Measurements from ENCODE around the gene SLC4A8.
A peak's percentile ranks its signal among the peaks of the same experiment; 100 is the strongest.
"Not testable (repeated sequence)": the region's sequence is repeated elsewhere in the genome, so short reads cannot be mapped to it uniquely, and the experiment has no call there.

SLC4A8 gene

DNA sequence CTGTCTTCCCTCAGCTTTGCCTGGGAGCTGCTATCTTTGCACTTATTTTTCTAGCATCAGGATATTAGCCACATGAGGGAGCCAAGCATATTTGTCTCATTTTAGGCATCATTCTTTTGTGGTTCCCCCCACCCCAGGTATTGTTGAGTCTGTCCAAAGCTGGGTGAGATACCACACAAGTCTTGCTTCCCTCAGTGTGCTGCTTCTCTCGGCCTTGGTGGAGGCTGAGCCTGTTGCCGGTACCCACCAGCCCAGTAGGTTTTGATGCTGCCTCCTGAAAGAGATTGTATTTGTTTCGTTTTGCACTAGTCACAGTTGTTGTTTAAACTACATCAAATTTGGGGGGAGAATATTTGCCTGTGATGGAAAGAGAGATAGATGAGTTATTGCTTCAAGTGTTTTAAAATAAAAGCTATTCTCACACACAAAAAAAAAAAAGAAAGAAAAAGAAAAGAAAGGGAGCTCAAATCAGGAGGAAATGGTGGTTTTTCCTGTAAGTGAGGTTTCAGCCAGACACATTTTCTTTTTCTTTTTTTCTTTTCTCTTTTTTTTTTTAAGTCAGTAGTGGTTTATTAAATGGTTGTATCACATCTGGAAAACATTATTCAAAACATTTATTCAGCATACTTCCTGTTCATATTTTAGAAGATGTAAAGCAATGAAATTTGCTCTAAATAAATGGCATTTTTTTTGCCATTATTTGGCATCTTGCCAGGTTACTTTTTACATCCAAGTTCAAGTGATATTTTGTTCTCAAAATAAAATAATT is 58.5 kb downstream of the SLC4A8 start:
- DNase-seq, result peak; percentile 6

DNA sequence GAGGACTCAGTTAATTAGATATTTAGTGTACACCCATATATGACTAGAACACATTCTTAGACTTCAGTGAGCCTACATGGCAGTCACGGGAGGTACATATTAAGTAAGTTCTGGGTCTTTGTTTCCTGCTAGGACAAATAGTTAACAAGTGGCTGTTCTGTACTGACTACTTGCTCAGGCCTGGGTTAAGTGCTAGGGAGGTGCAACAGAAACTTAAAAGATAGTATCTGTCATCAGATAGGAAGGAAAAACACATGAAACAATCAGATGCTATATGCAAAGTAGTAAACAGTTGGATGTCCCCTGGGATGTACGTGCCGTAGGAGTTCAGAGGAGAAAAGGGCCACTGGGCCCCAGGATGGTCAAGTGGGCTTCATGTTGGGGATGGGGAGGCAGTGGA is 59.5 kb downstream of the SLC4A8 start:
- DNase-seq, result no peak

- DNase-seq, result no peak
These were observed 63.6 kb downstream of the SLC4A8 start for GRCh38 chr12:51488281-51488680.

DNA sequence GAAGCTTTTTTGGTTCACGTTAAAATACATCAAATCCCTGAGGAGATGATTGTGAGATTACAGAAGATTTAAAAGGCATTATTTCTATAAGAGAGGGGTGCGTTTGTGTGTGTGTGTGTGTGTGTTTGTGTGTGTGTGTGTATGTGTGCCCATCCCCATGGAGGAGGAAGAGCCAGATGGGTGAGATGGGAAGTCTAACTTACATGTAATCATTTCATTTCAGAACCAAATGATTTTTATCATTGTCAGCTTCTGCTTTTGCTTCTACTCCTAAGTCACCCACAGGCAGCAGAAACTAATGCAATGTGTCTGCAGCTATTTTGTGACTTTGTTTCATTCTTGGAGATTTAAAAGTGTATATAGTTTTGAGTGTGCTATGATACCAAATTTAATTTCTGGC is 68.7 kb downstream of the SLC4A8 start:
- DNase-seq, result no peak

- no peak for DNase-seq
These were observed 72.3 kb downstream of the SLC4A8 start for GRCh38 chr12:51496895-51497294.

GRCh38 chr12:51504851-51505250 is 80.2 kb downstream of the SLC4A8 start:
- no peak for DNase-seq

GRCh38 chr12:51505360-51506105 is 80.9 kb downstream of the SLC4A8 start:
- DNase-seq, result no peak

- no peak for DNase-seq
These were observed 82.5 kb downstream of the SLC4A8 start for GRCh38 chr12:51507178-51507577.

DNA sequence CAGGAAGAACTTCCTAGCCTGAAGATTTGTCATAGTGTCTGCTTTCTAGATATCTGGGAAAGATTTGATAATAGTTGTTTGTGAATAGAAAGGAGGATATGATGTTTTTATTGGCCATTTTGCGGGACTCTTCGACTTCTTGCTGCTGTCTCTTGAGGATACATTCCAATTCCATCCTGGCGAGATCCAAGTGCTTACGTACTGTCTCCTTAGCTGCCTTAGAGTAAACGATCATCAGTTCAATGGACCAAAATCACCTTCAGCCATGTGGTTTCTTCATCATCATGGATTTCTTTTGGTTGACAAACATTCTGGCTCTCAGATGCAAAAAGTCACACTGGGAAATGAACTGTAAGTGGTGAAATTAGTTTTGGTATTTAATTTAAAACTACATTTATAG is 83.7 kb downstream of the SLC4A8 start:
- no peak for DNase-seq

GRCh38 chr12:51511546-51512260 is 87.1 kb downstream of the SLC4A8 start:
- no peak for DNase-seq

GRCh38 chr12:51512438-51512837 is 87.8 kb downstream of the SLC4A8 start:
- DNase-seq, result no peak

DNA sequence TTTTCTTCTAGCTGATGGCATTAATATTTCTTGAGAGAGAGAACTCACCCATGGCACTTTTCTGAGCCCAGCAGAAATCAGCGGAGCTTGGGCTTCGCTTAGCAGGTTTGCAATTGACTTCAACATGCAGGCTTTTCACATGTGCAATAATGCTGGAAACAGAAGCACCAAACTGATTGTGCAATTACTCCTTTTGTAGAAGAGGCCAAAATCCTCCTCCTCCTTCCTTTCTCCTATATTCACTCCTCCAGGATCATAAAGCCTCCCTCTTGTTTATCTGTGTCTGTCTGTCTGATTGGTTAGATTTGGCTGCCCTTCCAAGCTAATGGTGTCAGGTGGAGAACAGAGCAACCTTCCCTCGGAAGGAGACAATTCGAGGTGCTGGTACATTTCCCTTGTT is 90.4 kb downstream of the SLC4A8 start:
- not testable (repeated sequence) for DNase-seq

GRCh38 chr12:51517316-51517715 is 92.7 kb downstream of the SLC4A8 start:
- DNase-seq, result no peak

DNA sequence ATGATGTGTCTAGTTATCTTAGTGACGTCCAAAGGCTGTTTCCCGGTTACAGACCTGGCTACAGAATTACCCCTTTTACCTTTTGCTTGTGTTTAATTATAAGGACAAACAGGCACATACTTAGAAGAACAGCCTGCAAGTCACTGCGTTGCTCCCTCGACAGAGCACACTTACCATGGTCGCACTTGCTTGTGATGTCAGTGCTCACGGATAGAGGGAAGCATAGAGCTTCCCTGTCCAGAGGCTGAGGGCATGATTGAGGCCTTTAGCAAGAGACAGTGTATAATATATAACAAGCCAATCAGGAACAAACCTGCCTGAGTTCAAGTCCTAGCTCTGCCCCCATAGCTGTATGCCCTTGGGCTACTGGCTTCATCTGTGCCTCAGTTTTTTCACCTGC is 93.2 kb downstream of the SLC4A8 start:
- DNase-seq, result no peak

- no peak for DNase-seq
These were observed 95.1 kb downstream of the SLC4A8 start for GRCh38 chr12:51519755-51520154.

DNA sequence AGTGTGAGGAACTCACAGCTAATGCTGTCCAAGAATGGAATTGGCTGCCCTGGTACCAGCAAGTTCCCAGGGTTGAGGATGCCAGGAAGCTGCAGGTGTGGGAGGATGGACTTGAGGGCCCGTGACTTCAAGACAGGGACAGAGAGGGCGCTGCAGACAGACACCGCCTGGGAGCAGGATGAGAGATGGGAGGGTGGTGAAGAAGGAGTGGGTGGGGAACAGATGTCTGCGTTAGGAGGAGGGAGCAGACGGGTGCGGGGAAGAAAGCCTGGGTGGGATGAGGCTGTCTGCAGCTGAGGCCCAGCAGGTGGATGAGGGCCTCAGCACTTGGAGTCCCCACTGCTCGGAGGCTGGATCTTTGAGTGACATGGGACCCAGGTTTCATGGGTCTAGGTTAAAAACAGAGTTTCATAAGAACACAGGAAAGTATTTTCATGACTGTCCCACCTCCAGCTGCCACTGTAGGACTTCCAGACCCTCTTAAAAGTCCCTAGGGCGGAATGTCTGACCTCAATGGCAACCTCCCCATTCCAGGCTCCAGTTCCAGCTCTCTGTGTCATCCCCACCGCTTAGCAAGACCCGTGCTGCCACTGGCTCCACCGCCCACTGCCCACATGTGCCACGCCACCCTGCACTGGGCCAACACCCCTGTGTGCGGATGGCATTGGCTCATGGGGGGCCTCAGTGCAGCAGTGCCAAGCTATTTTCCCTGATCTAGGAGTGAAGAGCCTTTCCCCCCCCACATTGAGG is 96.1 kb downstream of the SLC4A8 start:
- no peak for DNase-seq

DNA sequence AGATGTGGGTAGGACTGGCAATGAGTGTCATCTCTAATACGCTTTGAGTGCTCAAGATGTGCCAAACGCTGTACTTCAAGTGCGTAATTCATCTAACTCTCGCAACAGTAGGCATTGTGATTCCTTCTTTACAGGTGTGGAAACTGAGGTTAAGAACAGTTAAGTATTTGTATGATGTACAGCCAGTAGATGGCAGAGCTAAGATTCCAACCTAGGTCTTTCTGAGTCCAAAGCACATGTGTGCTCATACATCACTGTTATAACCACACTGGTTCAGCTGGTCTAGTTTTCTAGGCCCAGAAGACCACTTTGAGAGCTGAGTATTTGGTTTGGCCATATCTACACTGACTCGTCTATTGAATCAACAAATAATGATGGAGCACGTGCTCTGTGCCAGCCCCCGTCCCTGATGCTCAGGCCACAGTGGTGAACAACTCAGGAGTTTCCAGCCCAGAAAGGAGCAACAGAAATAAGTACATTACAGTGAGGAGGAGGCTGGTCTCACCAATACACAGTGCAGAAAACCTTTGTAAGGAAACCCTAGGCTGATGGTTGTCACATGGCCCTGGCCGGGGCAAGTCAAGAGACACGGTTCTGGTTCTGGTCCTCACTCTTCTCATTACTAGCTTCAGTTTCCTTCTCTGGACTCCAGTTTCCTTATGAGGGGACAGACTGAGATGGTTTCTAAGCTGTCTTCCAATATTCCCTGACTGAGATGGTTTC is 97.1 kb downstream of the SLC4A8 start:
- DNase-seq, result no peak

GRCh38 chr12:51522696-51523095 is 98.1 kb downstream of the SLC4A8 start:
- no peak for DNase-seq

GRCh38 chr12:51524386-51524901 is 99.8 kb downstream of the SLC4A8 start:
- DNase-seq, result no peak

GRCh38 chr12:51525518-51525917 is 100.9 kb downstream of the SLC4A8 start:
- no peak for DNase-seq

DNA sequence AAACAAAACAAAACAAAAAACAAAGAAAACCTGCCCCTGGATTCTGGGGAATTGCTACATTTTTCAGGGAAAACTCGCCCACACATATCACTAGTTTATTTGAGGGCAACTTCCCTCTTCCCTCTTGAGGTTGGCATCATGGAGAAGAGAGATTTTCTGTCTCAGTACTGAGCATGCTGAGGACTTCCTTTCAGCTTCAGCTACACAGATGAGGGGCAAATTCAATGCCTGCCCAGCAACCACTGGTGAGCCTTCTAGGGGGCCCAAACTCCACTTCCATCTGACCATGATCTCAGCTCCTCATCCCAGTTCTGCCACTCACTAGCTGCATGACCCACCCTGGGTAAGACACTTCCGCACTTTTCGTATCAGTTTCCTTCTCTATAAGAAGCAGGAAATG is 103.3 kb downstream of the SLC4A8 start:
- no peak for DNase-seq
